Glomerular visceral epithelial cell (primary cell): Measurements from ENCODE around the gene TMSB15A.
"Not testable (repeated sequence)": the region's sequence is repeated elsewhere in the genome, so short reads cannot be mapped to it uniquely, and the experiment has no call there.

Experiments used
- DNase-seq: peaks from one replicate; pipeline ENCODE4 v3.0.0-alpha.2; 2016; ENCODE audit errors: extremely low spot score

The TMSB15A gene

GRCh38 chrX:102515975-102516941, at the start of gene TMSB15A:
TMSB15A (minus strand) TSS chrX:102516739.
- DNase-seq, result peak; percentile 49

- no peak for DNase-seq
Observed at GRCh38 chrX:102560423-102561068, 44.0 kb upstream of the TMSB15A start.

GRCh38 chrX:102558607-102559006, 42.1 kb upstream of the TMSB15A start:
- DNase-seq, result no peak

DNA sequence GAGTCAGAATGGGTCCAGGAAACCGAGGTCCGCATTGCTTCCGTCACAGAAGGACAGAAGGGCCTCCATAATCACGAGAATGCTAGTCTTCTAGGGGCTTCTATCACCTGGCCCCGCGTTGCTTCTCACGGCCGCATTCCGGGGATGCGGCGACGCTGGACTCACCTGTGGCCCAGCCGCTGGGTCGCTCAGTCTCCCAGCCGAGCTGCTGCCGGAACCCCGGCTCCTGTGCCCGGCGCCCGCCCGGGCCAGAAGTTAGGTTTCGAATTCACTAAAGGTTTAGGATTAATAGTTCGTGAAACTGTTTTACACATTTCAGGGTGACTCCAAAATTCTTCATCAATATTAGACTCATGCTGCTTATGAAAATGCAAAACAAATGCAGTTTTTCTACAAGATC, 31.7 kb upstream of the TMSB15A start:
- no peak for DNase-seq

- DNase-seq, result peak; percentile 0
Observed at GRCh38 chrX:102546828-102547493, 30.4 kb upstream of the TMSB15A start.

DNA sequence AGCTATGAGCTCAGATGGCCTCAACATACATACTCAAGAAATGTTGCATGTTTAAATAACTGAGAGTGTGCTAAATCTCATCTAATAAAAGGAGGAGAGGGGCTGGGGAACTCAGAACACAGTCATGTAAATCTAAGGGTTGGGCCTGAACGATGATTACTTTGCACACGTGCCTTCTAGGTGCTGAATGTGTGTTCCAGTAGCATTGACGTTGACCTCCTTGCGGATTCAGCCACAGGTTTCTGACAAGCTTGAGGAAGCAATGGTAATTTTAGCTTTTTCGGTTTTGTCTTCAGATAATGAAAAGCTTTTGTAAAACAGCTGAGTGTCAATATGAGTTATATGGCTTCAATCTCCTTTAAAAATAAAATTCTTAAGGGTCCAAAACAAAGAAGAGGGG, 29.6 kb upstream of the TMSB15A start:
- DNase-seq, result not testable (repeated sequence)

DNA sequence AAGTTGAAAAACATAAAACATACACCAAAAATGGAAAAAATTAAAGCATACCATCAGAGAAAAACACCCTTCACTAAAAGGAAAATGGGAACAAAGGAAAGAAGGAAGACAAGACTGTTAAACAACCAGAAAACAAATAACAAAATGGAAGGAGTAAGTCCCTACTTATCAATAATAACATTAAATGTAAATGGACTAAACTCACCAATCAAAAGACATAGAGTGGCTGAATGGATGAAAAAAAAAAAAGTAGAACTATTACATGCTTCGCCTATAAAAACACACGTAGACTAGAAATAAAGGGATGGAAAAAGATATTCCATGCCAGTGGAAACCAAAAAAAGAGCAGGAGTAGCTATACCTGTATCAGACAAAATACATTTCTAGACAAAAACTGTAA, 19.4 kb upstream of the TMSB15A start:
- no peak for DNase-seq

DNA sequence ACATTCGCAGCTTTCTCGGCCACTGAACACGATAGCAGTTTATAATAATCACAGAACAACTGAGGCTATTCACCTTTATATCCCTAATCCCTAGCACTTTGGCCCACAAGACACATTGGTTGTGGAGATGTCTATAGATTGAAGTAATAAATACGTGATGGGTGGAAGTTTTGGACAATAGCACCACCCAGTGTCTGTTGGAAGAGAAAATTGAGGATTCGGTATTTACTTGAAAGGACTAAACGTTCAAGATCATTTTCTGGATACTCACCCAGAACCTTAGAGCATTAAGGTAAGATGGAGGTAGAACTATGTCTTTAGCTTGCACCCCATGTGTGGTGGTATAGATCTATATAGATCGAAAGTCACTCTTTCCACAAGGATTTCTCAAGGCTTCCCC, 787 bp upstream of the TMSB15A start:
- peak; percentile 0 for DNase-seq

GRCh38 chrX:102514536-102514935, 2.0 kb downstream of the TMSB15A start:
- no peak for DNase-seq

DNA sequence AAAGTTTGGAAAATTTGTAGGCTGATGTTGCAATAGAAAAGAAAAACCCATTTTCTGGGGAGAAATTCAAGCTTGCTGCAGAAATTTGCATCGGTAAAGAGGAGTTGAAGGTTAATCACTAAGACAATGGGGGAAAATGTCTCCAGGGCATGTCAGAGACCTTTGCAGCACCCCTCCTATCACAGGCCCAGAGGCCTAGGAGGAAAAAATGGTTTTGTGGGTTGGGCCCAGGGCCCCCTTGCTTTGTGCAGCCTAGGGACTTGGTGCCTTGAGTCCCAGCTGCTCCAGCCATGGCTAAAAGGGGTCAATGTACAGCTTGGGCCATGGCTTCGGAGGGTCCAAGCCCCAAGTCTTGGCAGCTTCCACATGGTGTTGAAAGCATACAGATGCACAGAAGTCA, 17.8 kb downstream of the TMSB15A start:
- no peak for DNase-seq

DNA sequence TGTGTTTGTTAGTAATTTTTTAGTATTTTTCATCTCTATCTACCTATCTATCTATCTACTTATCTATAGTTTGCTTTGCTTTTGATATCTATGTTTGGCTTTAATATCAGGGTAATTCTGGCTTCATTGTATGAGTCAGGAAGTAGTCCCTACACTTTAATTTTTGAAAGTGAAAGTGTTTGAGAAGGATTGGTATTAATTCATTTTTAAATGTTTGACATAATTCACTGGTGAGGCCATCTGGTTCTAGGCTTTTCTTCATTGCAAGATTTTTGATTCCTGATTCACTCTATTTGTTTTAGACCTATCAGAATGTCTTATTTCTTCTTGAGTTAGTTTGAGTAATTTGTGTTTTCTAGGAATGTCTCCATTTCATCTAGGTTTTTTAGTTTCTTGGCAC, 24.8 kb downstream of the TMSB15A start:
- DNase-seq, result no peak

- DNase-seq, result not testable (repeated sequence)
Observed at GRCh38 chrX:102478765-102479164, 37.8 kb downstream of the TMSB15A start.

DNA sequence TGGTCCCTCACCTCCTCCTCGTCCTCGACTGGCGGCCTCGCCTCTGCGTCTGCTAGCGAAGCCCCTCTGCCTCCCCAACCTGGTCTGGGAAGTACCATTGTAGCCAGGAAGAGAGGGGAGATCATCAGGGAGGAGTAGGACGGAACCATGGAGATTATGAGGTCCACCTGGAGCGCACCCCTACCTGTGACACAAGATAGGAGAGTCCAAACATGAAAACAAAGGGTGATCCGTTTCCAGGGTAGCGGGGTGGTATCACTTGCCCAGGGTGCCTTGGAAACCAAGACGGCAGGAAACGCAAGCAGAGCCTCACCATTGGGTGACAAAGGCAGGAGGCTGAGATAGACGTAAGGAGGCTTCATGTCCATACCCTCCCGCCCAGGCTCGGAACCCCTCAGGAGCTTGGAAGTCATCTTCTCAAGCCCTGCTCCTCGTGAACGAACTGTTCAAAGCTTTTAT, 44.7 kb downstream of the TMSB15A start, which contains the start of gene TCP11X2:
TSS of gene TCP11X2 (minus strand) at position 51 of the 459 bp plus-strand sequence.
- DNase-seq, result not testable (repeated sequence)

DNA sequence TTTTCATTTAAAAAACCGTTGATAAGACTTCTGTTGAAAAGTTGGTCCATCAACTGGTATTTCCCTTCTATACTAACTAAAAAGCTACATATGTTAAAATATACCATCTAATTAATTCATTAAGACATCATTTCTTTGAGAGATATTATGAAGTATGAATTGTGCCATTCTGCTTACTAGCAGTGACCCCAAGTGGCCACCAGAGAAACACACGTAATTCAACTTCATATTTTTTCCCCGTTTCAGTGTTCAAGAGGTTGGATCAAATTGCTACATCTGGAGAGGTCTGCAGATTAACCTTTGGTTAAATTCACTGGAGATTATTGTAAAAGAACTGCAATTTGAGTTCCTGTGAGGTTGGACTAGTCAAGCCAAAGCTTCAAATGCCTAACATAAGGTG, 46.3 kb downstream of the TMSB15A start:
- DNase-seq, result not testable (repeated sequence)
